GM21447 (cell line): Measurements from ENCODE around the gene F7.

Source experiments
- ATAC-seq: cut with Tn5 transposase; IDR thresholded peaks from one replicate; pipeline ENCODE4 v1.9.1; 2021; ENCODE audit not compliant: unreplicated experiment

Gene F7

GRCh38 chr13:113086031-113086750 is 19.4 kb upstream of the F7 start:
- ATAC-seq: no peak

- no peak for ATAC-seq
Observed at GRCh38 chr13:113086991-113087922, 18.3 kb upstream of the F7 start.

GRCh38 chr13:113087923-113088690 is 17.5 kb upstream of the F7 start:
- no peak for ATAC-seq

GRCh38 chr13:113088691-113089020 is 16.9 kb upstream of the F7 start:
- ATAC-seq: no peak

GRCh38 chr13:113089693-113090414 is 15.7 kb upstream of the F7 start:
- ATAC-seq: no peak

GRCh38 chr13:113090415-113090770 is 15.2 kb upstream of the F7 start:
- no peak for ATAC-seq

- ATAC-seq: no peak
Observed at GRCh38 chr13:113090806-113091205, 14.8 kb upstream of the F7 start.

GRCh38 chr13:113091211-113091771 is 14.3 kb upstream of the F7 start:
- no peak for ATAC-seq

- no peak for ATAC-seq
Observed at GRCh38 chr13:113091891-113092775, 13.5 kb upstream of the F7 start.

- no peak for ATAC-seq
Observed at GRCh38 chr13:113092776-113093579, 12.6 kb upstream of the F7 start.

- ATAC-seq: no peak
Observed at GRCh38 chr13:113093580-113094409, 11.8 kb upstream of the F7 start.

GRCh38 chr13:113094410-113094800 is 11.2 kb upstream of the F7 start:
- no peak for ATAC-seq

GRCh38 chr13:113095146-113096051 is 10.2 kb upstream of the F7 start:
- no peak for ATAC-seq

GRCh38 chr13:113096052-113096744 is 9.4 kb upstream of the F7 start:
- no peak for ATAC-seq

- ATAC-seq: no peak
Observed at GRCh38 chr13:113096745-113097305, 8.8 kb upstream of the F7 start.

- ATAC-seq: no peak
Observed at GRCh38 chr13:113097651-113098050, 7.9 kb upstream of the F7 start.
